ENCODE results near the gene GNB2.
A peak's percentile ranks its signal among the peaks of the same experiment; 100 is the strongest.

Gene GNB2

DNA sequence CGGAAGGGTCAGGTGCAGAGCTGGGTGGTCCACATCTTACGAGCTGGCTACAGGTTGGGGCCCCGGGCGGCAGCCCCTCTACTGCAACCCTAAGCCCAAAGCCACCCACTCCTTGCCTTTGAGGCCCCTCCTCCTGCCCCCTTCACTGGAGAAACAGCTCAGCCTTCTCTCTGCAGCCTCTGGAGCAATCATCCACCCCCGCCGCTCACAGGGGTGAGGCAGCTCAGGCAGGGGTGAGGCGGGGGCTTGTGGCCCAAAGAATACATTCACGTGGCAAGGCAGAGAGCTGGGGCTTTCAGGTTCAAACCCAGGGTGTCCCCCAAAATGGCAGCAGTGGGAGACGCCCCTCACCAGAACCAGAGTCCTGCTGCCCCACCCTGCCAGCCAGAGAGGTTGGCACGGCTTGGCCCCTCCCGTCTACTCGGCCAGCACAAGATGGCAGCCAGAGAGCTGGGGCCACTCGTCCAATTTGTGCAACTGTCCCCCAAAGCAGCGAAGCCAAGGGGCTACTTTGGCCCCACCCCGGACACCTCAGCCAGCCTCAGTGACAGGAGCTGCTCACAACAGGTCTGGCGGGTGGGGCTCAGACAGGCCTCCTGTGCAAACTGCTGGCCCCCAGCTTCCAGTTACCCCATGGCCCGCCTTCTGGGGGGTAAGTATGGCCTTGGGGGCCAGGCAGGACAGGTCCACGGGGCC lies 7.2 kb downstream of the GNB2 start:
- no peak for DNase-seq (ENCODE audit: low read depth in 2 of 2)

DNA sequence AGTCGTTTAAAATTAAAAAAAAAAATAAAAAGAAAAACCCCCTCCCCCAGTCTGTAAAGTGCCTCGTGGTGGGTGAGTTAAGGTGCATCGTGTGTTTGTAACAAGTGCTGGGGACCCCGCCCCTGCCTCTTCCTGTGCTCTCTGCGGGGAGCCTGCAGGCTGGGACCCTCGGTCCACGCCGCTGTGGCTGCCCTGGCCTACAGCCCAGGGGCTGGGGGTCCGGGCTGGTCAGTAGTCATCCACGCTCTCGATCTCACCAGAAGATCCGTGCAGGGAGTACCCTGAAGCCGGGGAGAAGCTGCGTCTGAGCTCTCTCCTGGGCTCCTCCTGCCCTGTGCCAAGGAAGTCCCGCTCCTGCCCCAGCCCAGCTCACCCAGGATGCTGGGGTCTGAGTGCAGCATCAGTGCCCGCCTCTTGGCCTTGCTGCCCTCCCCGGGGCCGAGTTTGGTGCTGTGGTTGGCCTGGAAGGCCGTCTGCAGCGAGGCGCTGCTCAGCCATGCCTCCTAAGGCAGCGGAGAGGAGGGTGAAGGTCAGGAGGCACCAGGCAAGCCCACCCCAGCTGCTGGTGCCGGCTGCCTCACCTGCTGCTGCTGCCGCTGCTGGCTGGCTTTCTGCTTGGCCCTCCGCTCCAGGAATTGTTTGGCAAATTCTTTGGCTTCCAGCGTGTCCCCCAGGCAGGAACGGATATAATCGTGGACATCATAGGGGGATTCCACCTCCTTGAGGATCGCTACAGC lies 8.1 kb downstream of the GNB2 start:
- no peak for DNase-seq (ENCODE audit: low read depth in 2 of 2)

DNA sequence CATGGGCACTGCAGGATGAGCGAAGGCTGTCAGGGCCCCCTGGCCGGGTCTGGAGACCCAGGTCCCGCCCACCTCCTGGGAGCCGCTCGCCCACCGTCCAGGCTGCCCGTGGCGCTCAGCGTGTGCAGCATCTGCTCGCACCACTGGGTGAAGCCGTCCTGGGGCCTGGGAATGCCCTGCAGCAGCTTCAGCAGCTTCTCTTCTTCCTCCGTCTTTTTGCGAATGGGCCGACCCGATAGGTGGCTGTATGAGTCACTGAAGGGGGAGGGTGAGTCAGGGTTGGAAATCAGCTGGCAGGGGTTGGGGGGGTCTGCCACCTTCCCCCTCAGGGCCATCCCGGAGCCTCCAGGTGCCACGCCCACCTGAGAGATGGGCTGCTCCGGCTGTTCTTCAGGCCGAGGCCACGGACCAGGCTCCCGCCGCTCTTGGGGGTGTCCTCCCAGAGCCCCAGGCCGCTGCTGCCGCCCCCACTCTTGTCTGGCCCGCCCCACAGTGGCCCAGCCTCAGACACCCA lies 8.7 kb downstream of the GNB2 start:
- no peak for DNase-seq (ENCODE audit: low read depth in 2 of 2)

DNA sequence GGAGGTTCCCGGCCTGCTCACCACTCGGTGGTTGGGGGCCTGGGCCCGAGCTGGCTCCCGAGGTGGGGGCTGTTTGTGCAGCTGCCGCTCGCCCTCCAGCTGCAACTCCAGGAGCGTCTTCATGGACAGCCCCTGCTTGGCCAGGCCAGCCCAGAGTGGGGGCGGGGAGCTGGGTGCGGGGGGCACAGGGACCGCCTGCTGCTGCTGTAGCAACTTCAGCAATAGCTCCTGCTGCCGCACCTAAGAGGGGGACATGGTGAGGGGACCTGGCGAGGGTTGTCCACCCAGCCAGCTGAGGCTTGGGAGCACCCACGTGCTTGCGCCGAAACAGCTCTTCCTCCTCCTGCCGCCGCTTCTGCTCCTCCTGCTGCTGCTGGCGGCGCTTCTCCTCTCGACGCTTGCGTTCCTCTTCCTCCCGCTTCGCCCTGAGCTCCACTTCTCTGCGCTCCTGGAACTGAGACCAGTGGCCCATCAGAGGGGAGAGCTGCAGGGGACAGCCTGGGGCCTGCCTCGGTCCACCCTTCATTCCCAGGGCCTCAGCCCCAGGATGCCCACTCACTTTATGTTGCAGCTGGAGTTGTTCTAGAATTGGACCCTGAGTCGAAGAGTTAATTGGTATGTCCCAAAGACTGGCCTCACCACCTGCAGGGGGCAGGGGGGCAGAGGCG lies 9.6 kb downstream of the GNB2 start:
- no peak for DNase-seq (ENCODE audit: low read depth in 2 of 2)

DNA sequence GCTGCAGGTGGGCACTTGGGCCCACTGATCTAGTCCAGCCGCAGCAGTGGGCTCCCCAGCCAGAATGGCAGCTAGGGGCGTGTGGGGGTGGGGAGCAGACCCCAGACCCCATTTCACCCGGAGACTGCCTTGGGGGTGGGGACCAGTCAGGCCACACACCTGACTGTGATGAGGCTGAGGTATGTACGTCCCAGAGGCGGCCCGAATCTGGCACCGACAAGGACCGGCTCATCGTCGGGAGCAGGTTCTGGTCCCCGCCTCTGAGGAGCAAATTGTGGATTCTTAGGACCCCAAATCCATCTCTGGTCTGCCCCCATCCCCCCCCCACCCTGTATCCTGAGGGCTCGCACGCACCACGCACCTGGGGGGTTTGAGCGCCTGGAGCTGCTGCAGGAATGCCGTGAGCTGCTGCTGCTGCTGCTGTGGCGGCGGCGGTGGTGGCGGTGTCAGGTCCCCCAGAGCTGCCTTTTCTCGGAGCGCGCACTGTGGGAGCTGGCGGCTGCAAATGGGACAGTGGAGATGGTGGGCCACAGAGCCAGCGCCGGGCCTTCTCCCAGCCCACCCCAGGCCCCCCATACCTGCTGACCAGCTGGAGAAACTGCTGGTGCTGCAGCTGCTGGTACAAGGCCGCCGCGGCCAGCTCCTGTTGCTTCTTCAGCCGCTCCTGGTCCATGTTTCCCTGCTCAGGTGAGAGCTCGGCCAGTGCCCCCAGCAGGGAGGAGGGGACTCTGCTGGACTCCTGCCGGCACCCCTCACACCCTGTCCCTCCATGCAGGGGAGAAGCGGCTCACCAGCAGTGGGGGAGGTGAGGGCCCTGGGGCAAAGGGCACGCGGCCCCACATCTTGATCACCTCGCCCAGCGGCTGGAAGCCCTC lies 10.4 kb downstream of the GNB2 start:
- no peak for DNase-seq (ENCODE audit: low read depth in 2 of 2)

DNA sequence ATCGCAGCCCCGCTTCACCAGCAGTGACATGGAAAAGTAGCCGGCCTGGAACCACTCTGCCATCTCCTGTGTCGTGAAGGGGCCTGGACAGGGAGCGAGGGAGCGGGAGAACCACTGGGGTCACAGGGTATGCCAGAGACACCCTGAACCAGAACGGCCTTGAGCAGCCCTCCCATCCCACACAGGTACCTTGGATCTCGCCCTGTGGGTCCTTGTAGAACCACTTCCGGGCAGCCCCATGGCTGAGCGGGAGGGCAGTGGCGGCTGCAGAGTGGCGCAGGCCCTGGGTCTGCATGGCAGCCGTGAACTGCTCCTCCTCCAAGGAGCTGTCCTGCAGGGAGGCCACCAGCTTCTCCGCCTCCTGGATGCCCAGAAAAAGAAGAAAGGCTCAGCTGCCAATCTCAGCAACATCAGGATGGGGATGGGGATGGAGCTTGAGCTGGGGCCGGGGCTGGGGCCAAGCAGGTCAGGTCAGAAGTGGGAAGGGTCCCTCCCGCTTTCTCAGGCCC lies 11.0 kb downstream of the GNB2 start:
- DNase-seq (ENCODE audit: low read depth in 2 of 2), result no peak

DNA sequence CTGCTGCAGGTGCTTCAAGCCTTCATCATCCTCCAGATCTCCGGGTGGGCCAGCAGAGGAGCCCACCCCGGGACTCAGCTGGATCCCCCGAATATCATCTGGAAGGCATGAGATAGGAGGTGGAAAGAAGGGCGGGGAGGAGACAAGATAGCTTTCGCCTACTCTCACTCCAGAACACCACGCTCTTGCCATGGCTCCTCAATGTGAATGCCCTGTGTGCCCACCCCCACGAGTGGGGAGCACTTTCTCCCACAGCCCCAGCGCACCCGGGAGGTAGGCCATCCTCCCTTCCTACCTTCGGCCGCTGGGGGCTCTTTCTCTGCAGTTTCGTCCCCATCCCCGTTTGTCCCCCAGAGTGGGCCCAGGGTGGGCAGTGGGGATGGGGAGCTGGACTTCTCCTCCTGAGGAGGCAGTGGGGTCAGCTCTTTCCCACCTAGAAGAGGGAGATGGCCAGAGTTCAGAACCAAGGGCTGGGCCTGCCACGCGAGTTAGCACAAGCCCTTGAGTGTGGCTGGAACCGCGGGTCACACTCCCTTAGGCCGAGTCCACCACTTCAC lies 11.6 kb downstream of the GNB2 start:
- no peak for DNase-seq (ENCODE audit: low read depth in 2 of 2)

DNA sequence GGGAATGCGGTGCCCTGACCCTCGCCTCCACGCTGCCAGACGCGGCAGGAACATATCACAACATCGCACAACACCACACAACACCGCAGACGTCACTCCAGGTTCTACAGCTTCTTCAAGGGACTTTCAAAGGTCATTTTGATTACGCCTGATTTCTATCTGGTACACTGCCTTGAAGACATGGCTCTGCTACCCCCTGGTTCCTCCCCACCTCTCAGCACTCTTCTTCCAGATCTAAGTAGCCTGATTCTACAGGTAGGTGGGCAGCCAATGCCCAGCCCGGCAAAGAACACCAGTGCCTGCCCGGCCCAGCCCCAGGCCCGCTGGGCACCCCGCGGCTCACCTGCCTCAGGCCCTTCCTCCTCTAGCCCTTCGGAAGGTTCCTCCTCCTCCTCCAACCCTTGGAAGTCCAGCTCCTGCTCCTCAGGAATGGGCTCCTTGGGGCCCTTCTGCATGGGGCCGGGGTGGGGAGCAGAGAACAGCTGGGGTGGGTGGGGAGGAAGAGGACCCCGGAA lies 12.1 kb downstream of the GNB2 start:
- DNase-seq (ENCODE audit: low read depth in 2 of 2), result no peak

DNA sequence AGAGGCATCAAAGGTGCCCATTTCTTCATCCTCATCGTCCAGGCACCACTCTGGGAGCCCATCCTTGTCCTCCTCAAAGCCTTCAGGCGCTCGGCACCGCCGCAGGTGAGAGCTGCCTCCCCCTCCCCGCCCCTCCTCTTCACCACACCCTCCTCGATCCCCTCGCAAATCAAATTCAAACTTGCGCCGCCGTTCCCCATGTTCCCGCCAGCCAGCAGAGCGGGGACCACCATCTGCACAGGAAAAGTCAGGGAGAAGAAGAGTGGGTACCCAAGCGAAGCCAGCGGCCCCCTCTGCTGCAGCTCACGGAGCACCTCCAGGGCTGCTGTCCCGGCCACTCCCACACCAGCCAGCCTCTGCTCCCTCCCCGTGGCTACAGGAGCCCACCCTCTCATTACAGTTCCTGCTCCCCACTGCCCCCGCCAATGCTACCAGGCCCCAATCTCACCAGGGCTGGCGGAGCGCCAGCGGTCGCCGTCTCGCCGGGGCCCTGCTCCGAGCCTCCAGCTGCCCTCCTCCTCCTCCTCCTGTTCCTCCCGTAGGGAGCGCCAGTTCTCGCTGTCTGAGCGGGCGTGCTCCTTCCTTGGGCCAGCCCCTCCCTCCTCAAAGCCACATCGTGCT lies 12.8 kb downstream of the GNB2 start:
- DNase-seq (ENCODE audit: low read depth in 2 of 2), result no peak

DNA sequence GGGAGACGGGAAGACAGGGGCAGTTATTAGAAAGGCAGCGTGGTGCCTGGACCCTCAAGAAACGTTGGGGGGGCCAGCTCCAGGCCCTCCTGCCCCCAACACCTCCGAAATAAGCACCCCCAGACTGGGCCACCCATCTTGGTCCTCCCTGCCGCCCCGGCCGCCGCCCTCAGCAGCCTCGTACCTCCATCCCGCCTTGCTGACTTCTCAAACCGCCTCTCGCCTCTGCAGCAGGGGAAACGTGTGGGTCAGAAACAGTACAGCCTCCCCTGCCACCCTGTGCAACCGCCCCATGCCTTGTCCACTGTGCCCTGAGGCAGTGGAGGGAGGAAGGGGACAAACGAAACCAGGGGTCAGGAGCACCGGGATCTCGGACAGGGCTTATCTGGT lies 13.3 kb downstream of the GNB2 start:
- DNase-seq (ENCODE audit: low read depth in 2 of 2), result no peak

DNA sequence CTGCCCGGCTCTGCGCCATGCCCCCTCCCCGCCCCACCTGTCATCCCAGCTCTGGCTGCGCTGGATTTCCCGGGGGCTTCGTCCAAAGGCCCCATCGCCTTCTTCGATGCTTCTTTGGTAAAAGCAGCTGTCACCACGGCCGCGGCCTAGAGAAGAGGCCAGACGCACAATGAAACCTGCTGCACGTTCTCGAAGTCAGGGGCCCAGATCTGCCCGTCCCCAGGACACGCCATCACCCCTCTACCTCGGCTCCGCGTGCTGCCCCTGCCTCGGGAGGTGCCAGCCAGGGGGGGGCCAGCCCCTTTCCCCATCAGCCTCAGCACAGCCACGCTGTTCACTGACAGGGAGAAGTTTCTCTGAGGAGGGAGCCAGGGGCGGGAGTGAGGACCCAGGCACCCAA lies 13.7 kb downstream of the GNB2 start:
- no peak for DNase-seq (ENCODE audit: low read depth in 2 of 2)

DNA sequence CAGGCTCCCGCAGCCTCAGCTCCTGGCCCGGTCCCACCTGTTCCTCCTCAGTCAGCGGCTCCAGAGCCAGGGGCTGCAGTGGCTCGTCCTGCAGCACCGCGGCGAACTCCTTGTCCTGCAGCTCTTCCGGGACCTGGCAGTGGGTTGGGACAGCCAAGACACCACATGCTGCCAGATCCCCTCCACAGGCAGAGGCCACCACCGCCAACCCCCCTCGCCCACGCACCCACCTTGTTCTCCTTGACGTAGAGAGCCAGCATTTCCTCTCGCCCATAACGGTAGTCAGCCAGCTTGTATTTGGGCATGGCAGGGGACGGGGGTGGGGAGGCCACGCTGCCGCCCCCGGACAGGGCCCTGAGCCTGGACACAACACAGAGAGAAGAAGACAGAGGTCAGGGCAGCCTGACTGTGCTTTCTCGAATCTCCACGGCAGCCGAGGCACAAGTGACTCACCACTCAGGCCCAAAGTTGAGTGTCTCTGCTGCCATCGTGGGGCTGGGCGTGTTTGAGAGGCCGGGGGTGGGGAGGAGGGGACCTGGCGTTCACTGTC lies 14.3 kb downstream of the GNB2 start:
- no peak for DNase-seq (ENCODE audit: low read depth in 2 of 2)

DNA sequence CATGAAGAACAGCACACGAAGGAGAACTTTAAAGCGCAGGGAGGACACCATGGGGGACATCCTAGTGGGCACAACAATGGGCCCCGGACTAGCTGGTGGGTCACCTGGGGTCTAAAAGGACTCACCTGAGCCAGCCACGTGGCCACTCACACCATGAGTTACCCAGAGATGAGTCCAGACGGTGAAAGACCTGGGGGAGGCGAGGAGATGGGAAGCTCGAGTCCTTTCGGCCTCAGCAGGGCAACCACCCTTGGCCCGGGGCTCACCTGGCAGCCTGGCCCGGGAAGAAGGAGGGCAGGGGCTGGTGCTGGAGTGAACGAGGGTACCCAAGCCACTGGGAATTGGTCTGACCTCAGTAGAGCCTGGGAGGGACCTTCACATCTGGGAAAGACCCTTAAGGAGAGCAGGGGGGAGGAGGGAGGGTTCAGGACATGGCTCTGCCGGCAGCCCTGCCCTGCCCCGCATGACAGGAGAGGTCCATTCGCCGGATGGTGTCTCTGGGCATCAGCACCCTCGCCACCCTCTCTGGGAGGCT lies 14.9 kb downstream of the GNB2 start:
- no peak for DNase-seq (ENCODE audit: low read depth in 2 of 2)

DNA sequence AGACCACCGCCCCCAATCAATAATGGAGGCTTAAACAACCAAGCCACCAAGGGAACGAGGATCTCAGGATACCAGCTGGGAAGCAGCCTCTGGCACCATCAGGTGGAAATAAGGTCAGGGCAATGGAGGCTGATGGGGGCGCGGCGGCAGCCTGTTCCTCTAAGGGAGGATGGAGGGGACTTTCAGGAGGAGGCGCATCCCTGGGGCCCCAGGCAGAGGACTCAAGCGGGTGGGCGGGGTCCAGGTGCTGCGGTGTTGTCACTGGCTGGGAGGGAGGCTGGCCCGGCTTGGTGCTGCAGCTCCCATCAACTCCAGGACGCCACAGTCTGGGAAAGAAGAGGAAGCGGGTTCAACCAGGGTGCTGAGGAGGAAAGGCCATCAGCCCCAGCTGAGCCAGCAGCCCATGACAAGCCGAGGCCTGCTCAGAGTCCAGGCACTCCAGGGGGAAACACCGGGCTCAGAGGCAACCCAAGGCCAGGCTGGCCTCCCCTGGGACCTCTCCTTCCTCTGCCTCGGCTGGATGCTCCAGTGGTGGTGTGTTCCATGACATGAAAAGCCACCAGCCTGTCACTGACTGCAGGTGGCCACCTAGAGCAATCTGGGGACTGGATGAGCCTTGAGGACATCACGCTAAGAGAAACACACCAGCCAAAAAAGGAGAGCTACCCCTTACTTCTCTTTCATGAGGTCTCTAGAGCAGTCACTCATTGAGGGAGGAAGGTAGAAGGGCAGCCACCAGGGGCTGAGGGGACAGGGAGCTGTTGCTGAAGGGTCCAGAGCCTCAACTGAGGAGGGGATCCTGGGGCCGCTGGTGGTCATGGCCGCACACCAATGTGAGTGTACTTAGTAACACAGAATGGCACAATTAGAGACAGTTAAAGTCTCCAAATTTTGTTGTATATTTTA lies 15.9 kb downstream of the GNB2 start:
- DNase-seq (ENCODE audit: low read depth in 2 of 2), result no peak

DNA sequence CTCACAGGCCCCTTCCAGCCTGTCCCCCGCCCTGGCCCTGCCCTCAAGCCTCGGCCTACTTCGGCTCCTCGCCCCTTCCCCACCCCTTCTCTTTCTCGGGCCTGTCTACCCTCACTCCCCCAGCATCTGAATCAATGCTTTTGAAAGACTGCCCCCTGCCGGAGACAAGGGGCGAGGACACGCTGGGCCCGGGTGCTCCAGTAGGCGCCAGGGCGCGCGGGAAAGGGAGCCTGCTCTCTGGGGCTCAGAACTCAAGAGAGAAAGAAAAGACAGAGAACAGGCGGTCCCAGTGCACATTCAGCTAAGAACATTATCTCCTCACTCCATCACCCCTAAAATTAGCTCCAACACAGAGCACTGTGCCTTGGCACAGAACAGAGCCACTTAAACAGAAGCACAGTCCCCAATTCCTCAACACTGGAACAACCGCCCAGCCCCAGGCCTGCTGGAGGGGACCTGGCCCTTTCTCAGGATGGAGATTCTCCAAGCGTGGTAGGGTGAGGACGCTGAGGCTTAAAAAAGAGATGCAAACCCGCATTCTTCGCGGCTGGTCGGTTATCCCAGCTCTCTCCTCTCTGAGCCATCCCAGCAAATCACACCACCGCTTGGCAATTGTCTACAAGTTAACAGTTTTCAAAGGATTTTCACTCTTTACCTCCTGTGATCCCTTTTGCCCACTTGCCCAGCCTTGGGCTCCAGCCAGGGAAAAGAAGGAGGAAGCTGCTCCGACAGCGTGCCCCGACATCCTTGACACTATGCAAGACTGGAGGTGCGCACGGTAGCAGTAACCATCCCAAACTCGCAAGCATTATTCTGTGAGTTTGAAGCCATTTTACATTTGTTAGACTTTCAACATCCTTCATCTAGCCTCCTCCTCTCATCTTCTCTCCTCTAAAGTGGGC lies 18.4 kb downstream of the GNB2 start:
- DNase-seq (ENCODE audit: low read depth in 2 of 2), result peak; percentile 57 to 61

DNA sequence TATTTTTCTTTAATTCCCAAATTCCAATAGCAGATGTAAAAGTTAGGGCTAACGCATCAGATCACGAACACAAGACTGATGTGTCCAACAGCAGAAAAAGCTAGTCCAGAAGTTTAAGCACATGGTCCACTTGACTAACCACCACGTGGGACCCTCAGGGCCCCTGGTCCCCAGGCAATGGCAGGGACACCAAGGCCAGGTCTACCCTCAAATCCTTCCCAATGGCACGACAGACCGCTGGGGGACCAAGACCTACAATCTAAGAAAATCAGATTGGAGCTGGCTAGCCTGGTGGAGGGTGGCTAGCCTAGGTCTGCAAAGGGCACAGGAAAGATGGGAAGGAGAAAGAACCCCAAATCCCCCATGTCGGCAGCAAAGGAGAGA lies 19.0 kb downstream of the GNB2 start:
- no peak for DNase-seq (ENCODE audit: low read depth in 2 of 2)

DNA sequence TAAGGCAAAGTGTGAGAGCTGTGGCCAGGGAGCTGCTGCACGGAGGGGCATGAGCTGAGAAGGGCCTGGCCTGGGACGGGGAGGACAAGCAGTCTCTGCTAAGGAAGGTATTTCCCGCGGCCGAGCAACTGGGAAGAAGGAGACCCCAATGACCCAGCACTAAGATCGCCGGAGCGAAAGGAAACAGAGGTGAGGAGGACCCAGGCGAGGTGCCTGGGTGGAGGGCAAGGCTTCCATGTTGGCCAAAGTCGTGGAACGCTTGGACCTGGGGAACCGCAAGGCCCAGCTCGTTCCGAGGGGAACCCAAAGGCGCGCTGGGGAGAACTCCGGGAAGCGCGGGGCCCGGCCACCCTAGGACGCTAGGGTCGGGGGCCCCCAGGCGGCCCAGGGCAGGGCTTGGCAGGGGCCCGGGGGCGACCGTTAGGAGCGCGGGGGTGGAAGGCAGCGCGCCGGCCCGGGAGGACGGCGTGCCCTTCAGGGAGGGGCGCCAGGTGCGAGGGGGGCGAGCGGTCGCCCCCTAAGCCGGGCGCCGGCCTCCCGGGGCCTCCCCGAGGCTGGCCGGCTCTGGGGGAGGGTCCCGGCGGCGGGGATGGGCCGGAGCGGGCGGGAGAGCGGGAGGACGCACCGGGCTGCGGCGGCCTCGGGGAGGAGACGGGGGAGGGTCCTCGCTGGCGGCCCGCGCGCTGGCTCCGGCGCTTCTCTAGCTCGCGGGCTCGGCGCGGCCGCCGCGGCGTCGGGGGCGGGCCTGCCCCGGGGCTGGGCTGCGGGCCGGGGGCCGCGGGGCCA lies 20.0 kb downstream of the GNB2 start:
- no peak for DNase-seq (ENCODE audit: low read depth in 2 of 2)
